Loucy (cell line): ENCODE measurements around the gene CHRND.
A peak's percentile ranks its signal among the peaks of the same experiment; 100 is the strongest.

Source experiments
- H2AFZ ChIP-seq: fragments of 200-600 bp; sonication (generic); 2 replicates; pipeline ENCODE4 v1.6.0; 2016; ENCODE audit warnings: antibody characterized with exemption, mild to moderate bottlenecking, low read length, moderate library complexity
- H3F3A ChIP-seq: fragments of 200-600 bp; 2 replicates; pipeline ENCODE4 v1.6.0; 2016; ENCODE audit warnings: antibody characterized with exemption, low read depth, mild to moderate bottlenecking
- H3K27me3 ChIP-seq: fragments of 200-600 bp; sonication (generic); 2 replicates; pipeline ENCODE4 v1.6.1; 2014; ENCODE audit warnings: low read length, mild to moderate bottlenecking; ENCODE audit not compliant: insufficient read depth, poor library complexity, severe bottlenecking
- H3K36me3 ChIP-seq: fragments of 200-600 bp; sonication (generic); 2 replicates; pipeline ENCODE4 v1.6.1; 2016; ENCODE audit warnings: low read length; ENCODE audit not compliant: insufficient read depth
- H3K4me1 ChIP-seq: fragments of 200-600 bp; sonication (generic); 2 replicates; pipeline ENCODE4 v1.5.1; 2014; ENCODE audit warnings: low read length, mild to moderate bottlenecking; ENCODE audit not compliant: insufficient read depth, poor library complexity, severe bottlenecking
- H3K4me2 ChIP-seq: fragments of 200-600 bp; sonication (generic); 2 replicates; pipeline ENCODE4 v1.6.0; 2014; ENCODE audit warnings: antibody characterized with exemption, low read length, low read depth, mild to moderate bottlenecking; ENCODE audit not compliant: poor library complexity, severe bottlenecking
- H3K4me3 ChIP-seq: fragments of 200-600 bp; sonication (generic); 2 replicates; pipeline ENCODE4 v1.5.1; 2014; ENCODE audit warnings: low read length, mild to moderate bottlenecking, mixed read lengths; ENCODE audit not compliant: poor library complexity, severe bottlenecking
- H3K79me2 ChIP-seq: fragments of 200-600 bp; sonication (generic); 2 replicates; pipeline ENCODE4 v1.6.1; 2014; ENCODE audit warnings: low read length; ENCODE audit not compliant: insufficient read depth
- H3K9ac ChIP-seq: fragments of 200-600 bp; sonication (generic); 2 replicates; pipeline ENCODE4 v1.6.0; 2014; ENCODE audit warnings: mild to moderate bottlenecking, low read depth, low read length, moderate library complexity; ENCODE audit not compliant: poor library complexity, severe bottlenecking
- H3K9me2 ChIP-seq: fragments of 200-600 bp; sonication (generic); replicated peaks from 2 replicates; pipeline ENCODE4 v1.6.1; 2016; ENCODE audit warnings: low read depth, low read length, mixed read lengths
- H3K9me3 ChIP-seq: fragments of 200-600 bp; sonication (generic); 2 replicates; pipeline ENCODE4 v1.6.1; 2014; ENCODE audit warnings: mild to moderate bottlenecking, antibody characterized with exemption, low read length, low read depth; ENCODE audit not compliant: insufficient read depth
- H4K20me1 ChIP-seq: fragments of 200-600 bp; sonication (generic); 2 replicates; pipeline ENCODE4 v1.6.0; 2014; ENCODE audit warnings: antibody characterized with exemption, low read length, mild to moderate bottlenecking; ENCODE audit not compliant: insufficient read depth, poor library complexity, severe bottlenecking
- EZH2phosphoT487 ChIP-seq: fragments of 200-600 bp; IDR thresholded peaks from 2 replicates; pipeline ENCODE4 v1.6.1; 2018; ENCODE audit warnings: antibody characterized with exemption, mild to moderate bottlenecking, moderate library complexity, borderline replicate concordance
- TF ChIP-seq, protein P1 (sequence below): fragments of 200-600 bp; sonication (generic); conservative IDR thresholded peaks from 2 replicates; pipeline ENCODE4 v1.5.1; 2014; ENCODE audit warnings: mild to moderate bottlenecking, antibody characterized with exemption, low read length

CHRND gene

GRCh38 chr2:232486558-232487384 is 39.2 kb upstream of the CHRND start:
- Histone ChIP-seq H3F3A (no peaks in the 10 kb centered on the region), H4K20me1 (no peaks in the 10 kb centered on the region), H3K27me3 (peaks cover 10% of the 10 kb centered on the region), H3K4me2 (peak overlapping the region; percentile 58), H3K4me3 (peak overlapping the region; percentile 52), H3K9me2 (no peaks in the 10 kb centered on the region), H3K4me1 (no peaks in the 10 kb centered on the region), H3K9ac (no peak overlapping the region), H2AFZ (no peak overlapping the region), H3K9me3 (no peaks in the 10 kb centered on the region), H3K36me3 (no peaks in the 10 kb centered on the region), H3K79me2 (no peaks in the 10 kb centered on the region)
- TF ChIP-seq, protein P1, sequence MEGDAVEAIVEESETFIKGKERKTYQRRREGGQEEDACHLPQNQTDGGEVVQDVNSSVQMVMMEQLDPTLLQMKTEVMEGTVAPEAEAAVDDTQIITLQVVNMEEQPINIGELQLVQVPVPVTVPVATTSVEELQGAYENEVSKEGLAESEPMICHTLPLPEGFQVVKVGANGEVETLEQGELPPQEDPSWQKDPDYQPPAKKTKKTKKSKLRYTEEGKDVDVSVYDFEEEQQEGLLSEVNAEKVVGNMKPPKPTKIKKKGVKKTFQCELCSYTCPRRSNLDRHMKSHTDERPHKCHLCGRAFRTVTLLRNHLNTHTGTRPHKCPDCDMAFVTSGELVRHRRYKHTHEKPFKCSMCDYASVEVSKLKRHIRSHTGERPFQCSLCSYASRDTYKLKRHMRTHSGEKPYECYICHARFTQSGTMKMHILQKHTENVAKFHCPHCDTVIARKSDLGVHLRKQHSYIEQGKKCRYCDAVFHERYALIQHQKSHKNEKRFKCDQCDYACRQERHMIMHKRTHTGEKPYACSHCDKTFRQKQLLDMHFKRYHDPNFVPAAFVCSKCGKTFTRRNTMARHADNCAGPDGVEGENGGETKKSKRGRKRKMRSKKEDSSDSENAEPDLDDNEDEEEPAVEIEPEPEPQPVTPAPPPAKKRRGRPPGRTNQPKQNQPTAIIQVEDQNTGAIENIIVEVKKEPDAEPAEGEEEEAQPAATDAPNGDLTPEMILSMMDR = no peak
- TF ChIP-seq EZH2phosphoT487 = no peak

DNA sequence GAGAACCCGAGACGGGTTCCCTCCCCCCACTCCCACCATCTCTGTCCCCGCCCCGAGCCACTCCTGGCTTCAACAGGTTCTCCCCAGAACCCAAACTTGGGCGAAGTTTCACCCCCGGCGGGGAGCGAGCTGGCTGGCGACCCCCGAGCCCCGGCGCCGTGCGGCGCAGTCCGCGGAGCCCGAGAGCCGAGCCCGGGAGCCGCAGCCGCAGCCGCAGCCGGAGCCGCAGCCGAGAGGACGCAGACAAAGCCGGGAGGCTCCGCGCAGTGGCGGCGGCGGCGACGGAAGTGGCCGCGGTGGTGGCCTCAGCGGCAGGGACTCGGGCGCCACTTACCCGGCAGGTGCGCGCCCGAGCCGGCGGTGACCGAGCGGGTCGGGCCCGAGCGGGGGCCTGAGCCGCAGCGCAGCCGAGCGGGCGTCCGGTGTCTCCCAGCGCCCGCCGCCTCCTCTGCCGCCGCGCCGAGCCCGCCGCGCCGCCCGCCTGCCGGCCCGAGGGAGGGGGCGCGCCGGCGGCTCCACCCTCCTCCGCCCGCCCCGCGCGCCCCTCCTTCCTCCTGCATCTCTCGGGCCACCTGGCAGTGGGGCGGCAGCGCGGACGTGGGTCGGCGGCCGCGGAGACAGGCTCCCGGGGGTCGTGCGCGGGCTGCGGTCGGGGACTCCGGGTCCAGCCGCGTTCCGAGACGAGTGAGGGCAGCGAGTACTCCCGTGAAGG is 38.4 kb upstream of the CHRND start, which contains the start of gene ECEL1:
ECEL1 (minus strand) TSS at position 450 of the 712 bp plus-strand sequence. CDS start 1,181 bp downstream, outside the sequence.
- Histone ChIP-seq H3K9me3 (no peaks in the 10 kb centered on the region), H4K20me1 (no peaks in the 10 kb centered on the region), H3K27me3 (peaks cover 10% of the 10 kb centered on the region), H3K4me2 (peak within 1 kb of the TSS; percentile 58), H3K9me2 (no peaks in the 10 kb centered on the region), H3F3A (no peaks in the 10 kb centered on the region), H2AFZ (no peak within 1 kb of the TSS), H3K9ac (no peak within 1 kb of the TSS), H3K79me2 (no peaks in the 10 kb centered on the region), H3K4me3 (peak within 1 kb of the TSS; percentile 52), H3K4me1 (no peaks in the 10 kb centered on the region), H3K36me3 (no peaks in the 10 kb centered on the region)
- TF ChIP-seq EZH2phosphoT487 = no peak
- TF ChIP-seq, protein P1 = no peak

DNA sequence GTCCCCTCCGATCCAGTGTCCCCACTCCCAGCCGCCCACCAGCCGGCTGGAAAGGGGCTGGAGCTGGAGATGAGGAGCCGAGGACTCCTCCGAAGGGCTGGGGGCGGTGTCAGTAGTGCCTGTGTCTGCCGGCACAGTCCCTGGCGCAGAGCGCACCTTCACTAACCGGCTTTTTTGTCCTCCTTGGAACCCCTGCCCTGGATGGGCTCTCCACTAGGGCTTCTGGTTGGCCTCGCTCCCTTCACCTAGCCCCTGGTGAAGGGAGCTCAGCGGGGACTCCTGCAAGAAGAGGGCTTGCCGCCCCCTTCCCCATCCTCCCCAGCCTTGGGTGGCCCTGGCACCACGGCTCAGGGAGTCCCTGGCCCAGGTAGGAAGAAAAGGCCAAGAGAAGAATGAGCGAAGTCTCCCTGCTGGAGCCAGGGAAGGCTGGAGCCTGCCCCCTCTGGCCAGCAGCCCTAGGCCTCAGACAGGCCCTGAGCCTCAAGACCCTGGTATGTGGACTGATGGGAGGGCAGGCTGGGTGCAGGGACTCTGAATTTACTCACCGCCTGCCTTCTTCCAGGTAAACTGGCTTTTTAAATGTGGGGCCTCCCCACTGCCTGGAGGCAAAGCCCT is 37.8 kb upstream of the CHRND start:
- no peak overlapping the region for H3K9ac ChIP-seq
- H3K4me1 ChIP-seq = no peaks in the 10 kb centered on the region
- no peak overlapping the region for H2AFZ ChIP-seq
- no peaks in the 10 kb centered on the region for H3K9me2 ChIP-seq
- no peaks in the 10 kb centered on the region for H3F3A ChIP-seq
- H3K4me2 ChIP-seq = peak overlapping the region; percentile 23
- no peaks in the 10 kb centered on the region for H3K9me3 ChIP-seq
- TF ChIP-seq EZH2phosphoT487 = no peak
- TF ChIP-seq, protein P1 = no peak; the same call in 1 of the 2 replicates
- H4K20me1 ChIP-seq = no peaks in the 10 kb centered on the region
- H3K36me3 ChIP-seq = no peaks in the 10 kb centered on the region
- peaks cover 10% of the 10 kb centered on the region for H3K27me3 ChIP-seq
- H3K4me3 ChIP-seq = no peak overlapping the region
- no peaks in the 10 kb centered on the region for H3K79me2 ChIP-seq
